Ovary (tissue), 9 donors: Measurements from ENCODE around the gene BRICD5. TPM values are rescaled to one million over a fixed set of nuclear protein-coding genes. Genes with fewer than 3 reads are reported as not detected.

Experiments used
- DNase-seq, 5 donors: peaks; one replicate each; pipeline ENCODE4 v3.0.0-alpha.2; 2019 to 2020
- H3K27ac ChIP-seq, 2 donors: fragments of 200-600 bp; one replicate each; pipeline versions ENCODE4 v1.5.1 to v1.8.0; 2019 to 2022
- H3K27me3 ChIP-seq: fragments of 200-600 bp; one replicate; pipeline ENCODE4 v1.8.0; 2022
- H3K36me3 ChIP-seq: fragments of 200-600 bp; sonication (generic); one replicate; pipeline ENCODE4 v1.5.1; 2019
- H3K4me1 ChIP-seq: one replicate; pipeline ENCODE4 v1.8.1; 2013; ENCODE audit warnings: mild to moderate bottlenecking, moderate library complexity; ENCODE audit not compliant: insufficient read depth
- H3K4me3 ChIP-seq: fragments of 200-600 bp; sonication (generic); one replicate; pipeline ENCODE4 v1.5.1; 2017
- H3K9me3 ChIP-seq, 2 donors: fragments of 200-600 bp in 1 of 2; sonication (generic) in 1 of 2; one replicate each; pipeline versions ENCODE4 v1.5.1 to v1.8.1; 2013 to 2019; ENCODE audit warnings: mild to moderate bottlenecking in 1 of 2, moderate library complexity in 1 of 2
- CTCF ChIP-seq, 3 donors: fragments of 450-650 bp in 2 of 3; fragments of 200-600 bp in 1 of 3; IDR thresholded peaks; one replicate each; pipeline versions ENCODE4 v1.5.1 to v1.8.0; 2016 to 2022; ENCODE audit warnings: antibody characterized with exemption in 3 of 3, mild to moderate bottlenecking in 1 of 3
- EP300 ChIP-seq: sonication (generic); formaldehyde crosslinking; IDR thresholded peaks from one replicate; pipeline ENCODE4 v1.6.1; 2017; ENCODE audit warnings: antibody characterized with exemption
- POLR2A ChIP-seq: fragments of 450-650 bp; IDR thresholded peaks from one replicate; pipeline ENCODE4 v1.6.1; 2017; ENCODE audit warnings: antibody characterized with exemption, mild to moderate bottlenecking, moderate library complexity
- WGBS, 3 donors: extraction: QIAGEN DNeasy Blood & Tissue Kit in 1 of 3; methylation state at CpG; one replicate each; pipeline versions ENCODE4 v1.1.5 to v1.1.7; 2013 to 2017; 5-methylcytosine and 5-hydroxymethylcytosine counted together
- intact Hi-C, 4 donors: fragments of 100-400 bp; cut with DNase I; formaldehyde crosslinking; loops; one replicate each; pipeline versions ENCODE4 v1.11.0 to v1.15.1; 2022 to 2023
- polyA plus RNA-seq, 2 donors: library from polyadenylated mRNA; stranded (reverse); fragments of 200-250 nt in 1 of 2; fragments of 350-450 nt in 1 of 2; fragmentation: Illumina TruSeq in 1 of 2; extraction: RNeasy Lipid Tissue Mini Kit (QIAGEN cat#74804) in 1 of 2; gene quantifications; one replicate each; pipeline ENCODE4 v1.2.3, GENCODE V29; 2013 to 2014
- total RNA-seq, 7 donors: library from RNA; depleted of rRNA in 2 of 7; stranded (reverse); fragments of >200 nt in 2 of 7; fragmentation: NEBNext Ultra II Directional in 3 of 7; extraction: Animal tissue kit (Norgen Biotek cat#: 25700) in 3 of 7; gene quantifications; one replicate each; pipeline versions ENCODE4 v1.1.0 to v1.2.4, GENCODE V29; 2016 to 2023
- donor health status: DM: no; HTN: no; CAD: no; lungs with moderate emphysema.
- donor health status: DM: no; HTN: no; CAD: no.
- donor health status: Bipolar disorder and iron deficiency.
- donor health status: DM: yes; HTN: yes; CAD: no.
- donor health status: DM: no; HTN: no; CAD: no.
- donor health status: DM: yes; HTN: yes; CAD: no.

Gene BRICD5
- total and polyA plus RNA-seq, 9 donors, result 0.37 to 8.3 (median 6.2) TPM

- intact Hi-C loops, result no loop called here
- H3K27ac ChIP-seq, result no peak overlapping the region
- WGBS, 3 donors, result 79 to 90% (median 86%) methylated on average over 14 to 18 of the region's 18 CpGs
- H3K4me1 ChIP-seq, result no peaks in the 10 kb centered on the region
- H3K36me3 ChIP-seq, result no peaks in the 10 kb centered on the region
- no peak overlapping the region for H3K4me3 ChIP-seq
- TF ChIP-seq POLR2A (no peak), EP300 (no peak), CTCF (IDR thresholded peaks at IDR 0.05) (no peak)
- H3K27me3 ChIP-seq, result no peaks in the 10 kb centered on the region
- H3K9me3 ChIP-seq, result no peaks in the 10 kb centered on the region
- DNase-seq, result no peak
Measured at GRCh38 chr16:2170080-2170479, 40.6 kb downstream of the BRICD5 start.

- no peaks in the 10 kb centered on the region for H3K4me1 ChIP-seq
- H3K27me3 ChIP-seq, result no peaks in the 10 kb centered on the region
- no peaks in the 10 kb centered on the region for H3K9me3 ChIP-seq
- no peaks in the 10 kb centered on the region for H3K36me3 ChIP-seq
- no peak overlapping the region for H3K4me3 ChIP-seq
- 81 to 84% (median 83%) methylated on average over 18 of the region's 18 CpGs for WGBS, 3 donors
- no peak for TF ChIP-seq CTCF (IDR thresholded peaks at IDR 0.05)
- TF ChIP-seq EP300, result no peak
- no peak for TF ChIP-seq POLR2A
- no peak for DNase-seq
- intact Hi-C loops, result no loop called here
- no peak overlapping the region for H3K27ac ChIP-seq
Measured at GRCh38 chr16:2167068-2167638, 43.5 kb downstream of the BRICD5 start.

- intact Hi-C loops, result no loop called here
- TF ChIP-seq CTCF (IDR thresholded peaks at IDR 0.05) (no peak), POLR2A (no peak), EP300 (no peak)
- Histone ChIP-seq H3K27me3 (no peaks in the 10 kb centered on the region), H3K9me3 (no peaks in the 10 kb centered on the region), H3K4me1 (no peaks in the 10 kb centered on the region), H3K36me3 (no peaks in the 10 kb centered on the region), H3K4me3 (no peak overlapping the region), H3K27ac (no peak overlapping the region)
- DNase-seq, result no peak
- WGBS, 3 donors, result 83 to 87% (median 83%) methylated on average over 17 of the region's 17 CpGs
Measured at GRCh38 chr16:2166263-2167067, 44.2 kb downstream of the BRICD5 start.

GRCh38 chr16:2165861-2166260, 44.8 kb downstream of the BRICD5 start:
- Histone ChIP-seq H3K4me1 (peaks cover under 1% of the 10 kb centered on the region), H3K27me3 (no peaks in the 10 kb centered on the region), H3K9me3 (no peaks in the 10 kb centered on the region), H3K27ac (no peak overlapping the region), H3K36me3 (no peaks in the 10 kb centered on the region), H3K4me3 (no peak overlapping the region)
- DNase-seq, result no peak
- 91 to 94% (median 91%) methylated on average over 10 to 12 of the region's 12 CpGs for WGBS, 3 donors
- TF ChIP-seq CTCF (IDR thresholded peaks at IDR 0.05) (no peak), POLR2A (no peak), EP300 (no peak)
- intact Hi-C loops, result no loop called here
